A549 (cell line): ENCODE measurements around the gene IGLON5. TPM values are rescaled to one million over a fixed set of nuclear protein-coding genes. Genes with fewer than 3 reads are reported as not detected.

Experiments used
- ATAC-seq, 2 experiments: fragments of 200-7000 bp in 1 of 2; fragments of >200 bp in 1 of 2; cut with Nextera tagmentation in 1 of 2; cut with Tn5 transposase in 1 of 2; 3 replicates each; pipeline versions ENCODE4 v1.8.0 to v1.9.1; 2018 to 2020; ENCODE audit warnings: mild to moderate bottlenecking in 1 of 2, moderate library complexity in 1 of 2
- CTCF ChIA-PET: fragments of 300-600 bp; sonication (Branson Sonifier 250); formaldehyde crosslinking; extraction: SDS; loops from one replicate; lab custom pipeline; 2021; ENCODE audit warnings: antibody characterized with exemption, inconsistent platforms; lab: Yijun Ruan, JAX
- POLR2A ChIA-PET: fragments of 350-600 bp; formaldehyde crosslinking; extraction: SDS; loops from one replicate; lab custom pipeline; 2021; ENCODE audit warnings: antibody characterized with exemption, inconsistent platforms; lab: Yijun Ruan, JAX
- DNase-seq, 2 experiments: peaks; one replicate each; pipeline versions ENCODE4 v3.0.0 to v3.0.0-alpha.2; 2011 to 2016; ENCODE audit warnings: low read depth in 1 of 2, low spot score in 1 of 2
- FAIRE-seq: peaks from 2 replicates; lab custom pipeline; 2011; peaks lifted over from hg19 to GRCh38; lab: Jason Lieb, UNC
- H3K27ac ChIP-seq, 2 experiments: fragments of >200 bp; sonication (Bioruptor Twin); formaldehyde crosslinking; 3 replicates each; pipeline ENCODE4 v1.5.1; 2016 to 2017
- H3K4me1 ChIP-seq: fragments of >200 bp; sonication (Bioruptor Twin); formaldehyde crosslinking; 3 replicates; pipeline ENCODE4 v1.6.1; 2016
- H3K4me2 ChIP-seq: fragments of >200 bp; sonication (Bioruptor Twin); formaldehyde crosslinking; 3 replicates; pipeline ENCODE4 v1.6.1; 2016
- H3K4me3 ChIP-seq: fragments of >200 bp; sonication (Bioruptor Twin); formaldehyde crosslinking; 3 replicates; pipeline ENCODE4 v1.5.1; 2016
- H3K9me3 ChIP-seq: fragments of >200 bp; sonication (Bioruptor Twin); formaldehyde crosslinking; 3 replicates; pipeline ENCODE4 v1.6.1; 2016
- CEBPB ChIP-seq, 2 experiments: fragments of >200 bp in 1 of 2; sonication (Bioruptor Twin) in 1 of 2; formaldehyde crosslinking in 1 of 2; IDR thresholded peaks; 2 replicates each; pipeline ENCODE4 v1.6.1; 2012 to 2016
- CHD2 ChIP-seq: fragments of 150-350 bp; IDR thresholded peaks from 2 replicates; pipeline ENCODE4 v1.6.1; 2014; ENCODE audit warnings: low read length; ENCODE audit not compliant: partially characterized antibody
- EHMT2 ChIP-seq: fragments of 200-600 bp; sonication (generic); IDR thresholded peaks from 2 replicates; pipeline ENCODE4 v1.6.1; 2016; ENCODE audit warnings: antibody characterized with exemption, low read depth, mild to moderate bottlenecking, moderate library complexity
- ESRRA ChIP-seq: fragments of 150-350 bp; IDR thresholded peaks from 2 replicates; pipeline ENCODE4 v1.6.1; 2014; ENCODE audit warnings: mild to moderate bottlenecking, low read length, borderline replicate concordance
- HMGXB4 ChIP-seq: fragments of 250-450 bp; sonication (Bioruptor Pico); IDR thresholded peaks from 2 replicates; pipeline ENCODE4 v1.5.0; 2021; ENCODE audit warnings: mild to moderate bottlenecking, moderate library complexity, borderline replicate concordance
- HOXB13 ChIP-seq: fragments of 250-450 bp; sonication (Bioruptor Pico); IDR thresholded peaks from 2 replicates; pipeline ENCODE4 v1.5.0; 2020; ENCODE audit warnings: low read depth, mild to moderate bottlenecking, moderate library complexity
- KDM1A ChIP-seq: fragments of 200-600 bp; sonication (generic); IDR thresholded peaks from 2 replicates; pipeline ENCODE4 v1.6.1; 2016; ENCODE audit warnings: low read depth, mild to moderate bottlenecking
- KDM5A ChIP-seq: fragments of 200-600 bp; sonication (generic); IDR thresholded peaks from 2 replicates; pipeline ENCODE4 v1.6.1; 2016; ENCODE audit warnings: antibody characterized with exemption, mild to moderate bottlenecking
- MAFK ChIP-seq: fragments of 450-650 bp; IDR thresholded peaks from 2 replicates; pipeline ENCODE4 v1.6.1; 2014; ENCODE audit not compliant: partially characterized antibody
- MAZ ChIP-seq: fragments of 150-350 bp; IDR thresholded peaks from 2 replicates; pipeline ENCODE4 v1.6.1; 2014; ENCODE audit warnings: antibody characterized with exemption, low read depth, low read length, borderline replicate concordance
- NFE2L2 ChIP-seq: fragments of 150-350 bp; conservative IDR thresholded peaks from 2 replicates; pipeline ENCODE4 v1.6.1; 2014; ENCODE audit warnings: low read length
- NPAS2 ChIP-seq: fragments of 250-450 bp; sonication (Bioruptor Pico); IDR thresholded peaks from 2 replicates; pipeline ENCODE4 v1.8.0; 2022; ENCODE audit warnings: mild to moderate bottlenecking, moderate library complexity, borderline replicate concordance
- PBX3 ChIP-seq: IDR thresholded peaks from 2 replicates; pipeline ENCODE4 v1.6.1; 2012
- POLR2A ChIP-seq: IDR thresholded peaks from 2 replicates; pipeline ENCODE4 v1.6.1; 2012; ENCODE audit warnings: mild to moderate bottlenecking, low read length
- RCOR1 ChIP-seq: fragments of 150-350 bp; IDR thresholded peaks from 2 replicates; pipeline ENCODE4 v1.6.1; 2014; ENCODE audit warnings: antibody characterized with exemption, low read length, low read depth
- RFX5 ChIP-seq: fragments of 450-650 bp; IDR thresholded peaks from 2 replicates; pipeline ENCODE4 v1.7.1; 2014; ENCODE audit warnings: antibody characterized with exemption, mild to moderate bottlenecking, moderate library complexity
- RNF2 ChIP-seq: fragments of 200-600 bp; sonication (generic); IDR thresholded peaks from 2 replicates; pipeline ENCODE4 v1.6.1; 2016; ENCODE audit warnings: low read depth, mild to moderate bottlenecking, antibody characterized with exemption, moderate library complexity, borderline replicate concordance
- SREBF2 ChIP-seq: fragments of 450-650 bp; IDR thresholded peaks from 2 replicates; pipeline ENCODE4 v1.6.1; 2014; ENCODE audit warnings: mild to moderate bottlenecking, moderate library complexity
- TFCP2L1 ChIP-seq: fragments of 250-450 bp; sonication (Bioruptor Pico); IDR thresholded peaks from 2 replicates; pipeline ENCODE4 v1.5.0; 2021; ENCODE audit warnings: mild to moderate bottlenecking
- WGBS: methylation state at CpG from one replicate; pipeline ENCODE4 v1.1.6; 2017; ENCODE audit errors: missing lambda C conversion rate; 5-methylcytosine and 5-hydroxymethylcytosine counted together
- polyA plus RNA-seq, 4 experiments: library from polyadenylated mRNA; depleted of rRNA in 3 of 4; stranded (reverse); fragments of >200 nt; fragmentation: RNase III in 1 of 4; extraction: RNeasy Plus Mini Kit Qiagen cat#74134 plus additional on column Dnase treatment in 1 of 4; gene quantifications; 2 replicates in 3 of 4; 3 replicates in 1 of 4; pipeline ENCODE4 v1.2.3, GENCODE V29; 2011 to 2017

The IGLON5 gene
- polyA plus RNA-seq, 2 of the 4 experiments (the other 2 are of a cell fraction): 0.04 to 0.06 TPM

GRCh38 chr19:51354742-51355148, 43.3 kb downstream of the IGLON5 start (continued):
- TF ChIP-seq HMGXB4: no peak

GRCh38 chr19:51356159-51356801, 44.8 kb downstream of the IGLON5 start:
- TF ChIP-seq CHD2 (no peak), KDM1A (no peak), POLR2A (no peak), SREBF2 (no peak), NFE2L2 (no peak), RCOR1 (no peak), RFX5 (no peak), HOXB13 (no peak), MAFK (no peak), RNF2 (no peak), EHMT2 (no peak), ESRRA (no peak)
- DNase-seq (no peak), ATAC-seq (no peak), FAIRE-seq (no peak)
- CTCF ChIA-PET: interaction anchor here (1.0 to 1.5 kb wide), 3 partner anchors 9 to 41 kb away, joined by 3 to 6 read pairs (median 3); no protein-coding TSS in a partner anchor
- 93% methylated on average over 10 of the region's 10 CpGs for WGBS
- H3K4me2 ChIP-seq: no peak overlapping the region
- no peaks in the 10 kb centered on the region for H3K9me3 ChIP-seq
- no peak overlapping the region for H3K4me3 ChIP-seq
- POLR2A ChIA-PET: interaction anchor here (1.1 kb wide), 1 partner anchor 17 kb away, joined by 4 read pairs; no protein-coding TSS in a partner anchor
- peaks cover 40% of the 10 kb centered on the region for H3K4me1 ChIP-seq
- H3K27ac ChIP-seq: no peak overlapping the region; a peak in 1 of 6 replicates

- Histone ChIP-seq H3K9me3 (no peaks in the 10 kb centered on the region), H3K4me1 (peaks cover 53% of the 10 kb centered on the region), H3K27ac (peak overlapping the region; percentile 79 to 96; a peak in 4 of 6 replicates), H3K4me2 (no peak overlapping the region), H3K4me3 (no peak overlapping the region)
- POLR2A ChIA-PET: interaction anchor here (2.7 kb wide), 1 partner anchor 19 kb away, joined by 19 read pairs; no protein-coding TSS in a partner anchor
- WGBS: 82% methylated on average over 7 of the region's 7 CpGs
- CTCF ChIA-PET: interaction anchor here (0.9 to 3.5 kb wide), 3 partner anchors 9 to 64 kb away, joined by 3 to 19 read pairs (median 4); partner anchors contain the start of gene VSIG10L
- ATAC-seq (no peak), FAIRE-seq (no peak), DNase-seq (no peak)
- no peak for TF ChIP-seq EHMT2
- no peak for TF ChIP-seq KDM5A
- no peak for TF ChIP-seq NFE2L2
- TF ChIP-seq CEBPB (IDR thresholded peaks at IDR 0.05): no peak
- no peak for TF ChIP-seq MAFK
- TF ChIP-seq TFCP2L1 (CRISPR knock-in tag): no peak
- TF ChIP-seq RCOR1: no peak
- TF ChIP-seq PBX3: no peak
- no peak for TF ChIP-seq CHD2
- no peak for TF ChIP-seq HOXB13
- no peak for TF ChIP-seq KDM1A
- TF ChIP-seq MAZ: no peak
- TF ChIP-seq NPAS2: no peak
These were observed 46.5 kb downstream of the IGLON5 start for GRCh38 chr19:51357952-51358351.
